IMR-90 (cell line): ENCODE measurements around the gene SEMA5A. TPM values are rescaled to one million over a fixed set of nuclear protein-coding genes. Genes with fewer than 3 reads are reported as not detected.

Experiments used
- ATAC-seq: fragments of 200-7000 bp; cut with Tn5 transposase; 2 replicates; pipeline ENCODE4 v1.9.1; 2020; ENCODE audit warnings: low read depth, mild to moderate bottlenecking, moderate library complexity
- BruUV-seq: library from RNA; stranded (reverse); fragments of 400-500 nt; replicated peaks from 2 replicates; lab custom pipeline; 2021; lab: Mats Ljungman, UMichigan
- CTCF ChIA-PET: fragments of 300-600 bp; formaldehyde crosslinking; extraction: SDS; loops from one replicate; lab custom pipeline; 2021; ENCODE audit warnings: antibody characterized with exemption; lab: Yijun Ruan, JAX
- POLR2A ChIA-PET: fragments of 300-600 bp; sonication (Branson Sonifier 250); formaldehyde crosslinking; loops from one replicate; lab custom pipeline; 2022; ENCODE audit warnings: antibody characterized with exemption; ENCODE audit not compliant: unreplicated experiment; lab: Charles Lee
- DNase-seq: peaks from one replicate; pipeline ENCODE4 v3.0.0; 2013
- H2AFZ ChIP-seq: replicated peaks from 2 replicates; pipeline ENCODE3; 2013; ENCODE audit warnings: low read length, mild to moderate bottlenecking; ENCODE audit not compliant: poor library complexity
- H2AK5ac ChIP-seq: 2 replicates; pipeline ENCODE4 v1.6.1; 2013; ENCODE audit warnings: low read depth, low read length, inconsistent platforms
- H2AK9ac ChIP-seq: replicated peaks from 2 replicates; pipeline ENCODE3; 2013; ENCODE audit warnings: mild to moderate bottlenecking, low read depth, low read length, moderate library complexity; ENCODE audit not compliant: poor library complexity
- H2BK120ac ChIP-seq: 2 replicates; pipeline ENCODE4 v1.6.1; 2013; ENCODE audit warnings: low read depth, low read length, inconsistent platforms
- H2BK15ac ChIP-seq: 3 replicates; pipeline ENCODE4 v1.6.1; 2013; ENCODE audit warnings: low read depth, low read length, inconsistent platforms
- H2BK20ac ChIP-seq: 2 replicates; pipeline ENCODE4 v1.6.1; 2013; ENCODE audit warnings: low read depth, mild to moderate bottlenecking, inconsistent platforms, low read length, moderate library complexity
- H2BK5ac ChIP-seq: 2 replicates; pipeline ENCODE4 v1.6.1; 2013; ENCODE audit warnings: mild to moderate bottlenecking, low read depth, low read length, inconsistent platforms; ENCODE audit not compliant: poor library complexity, severe bottlenecking
- H3K14ac ChIP-seq: replicated peaks from 2 replicates; pipeline ENCODE4 v1.6.1; 2013; ENCODE audit warnings: low read depth, low read length, inconsistent platforms
- H3K18ac ChIP-seq: 2 replicates; pipeline ENCODE4 v1.6.1; 2013; ENCODE audit warnings: low read depth, low read length, control low read depth
- H3K23ac ChIP-seq: 2 replicates; pipeline ENCODE4 v1.6.1; 2013; ENCODE audit warnings: low read depth, low read length, inconsistent platforms
- H3K27ac ChIP-seq: 2 replicates; pipeline ENCODE4 v1.5.1; 2013; ENCODE audit warnings: mild to moderate bottlenecking, control low read depth, low read length; ENCODE audit not compliant: insufficient read depth
- H3K27me3 ChIP-seq: 2 replicates; pipeline ENCODE4 v1.6.1; 2013; ENCODE audit warnings: low read length; ENCODE audit not compliant: control insufficient read depth, insufficient read depth
- H3K36me3 ChIP-seq: 2 replicates; pipeline ENCODE4 v1.6.1; 2013; ENCODE audit warnings: low read length, mixed read lengths; ENCODE audit not compliant: control insufficient read depth, insufficient read depth
- H3K4ac ChIP-seq: 2 replicates; pipeline ENCODE4 v1.6.1; 2013; ENCODE audit warnings: low read depth, low read length, inconsistent platforms
- H3K4me1 ChIP-seq: 2 replicates; pipeline ENCODE4 v1.6.1; 2013; ENCODE audit warnings: low read length, mixed read lengths; ENCODE audit not compliant: control insufficient read depth, insufficient read depth
- H3K4me2 ChIP-seq: 2 replicates; pipeline ENCODE4 v1.6.1; 2013; ENCODE audit warnings: low read depth, mild to moderate bottlenecking, control low read depth, low read length, moderate library complexity
- H3K4me3 ChIP-seq: 2 replicates; pipeline ENCODE4 v1.5.1; 2013; ENCODE audit warnings: low read depth, mild to moderate bottlenecking, control low read depth, low read length, moderate library complexity; ENCODE audit not compliant: insufficient read depth
- H3K56ac ChIP-seq: 2 replicates; pipeline ENCODE4 v1.6.1; 2013; ENCODE audit warnings: low read length, inconsistent platforms; ENCODE audit not compliant: insufficient read depth; ENCODE audit errors: extremely low read depth
- H3K79me1 ChIP-seq, 2 experiments: 2 replicates each; pipeline ENCODE4 v1.6.1; 2013; ENCODE audit warnings: low read length in 2 of 2, inconsistent platforms in 1 of 2, low read depth in 1 of 2
- H3K9ac ChIP-seq: 2 replicates; pipeline ENCODE4 v1.6.1; 2013; ENCODE audit warnings: low read depth, low read length, control low read depth
- H3K9me1 ChIP-seq: 2 replicates; pipeline ENCODE4 v1.6.1; 2013; ENCODE audit warnings: low read length, inconsistent platforms; ENCODE audit not compliant: insufficient read depth
- H3K9me3 ChIP-seq: 2 replicates; pipeline ENCODE4 v1.6.1; 2013; ENCODE audit warnings: low read length; ENCODE audit not compliant: control insufficient read depth, insufficient read depth
- H4K20me1 ChIP-seq: 2 replicates; pipeline ENCODE4 v1.6.1; 2013; ENCODE audit warnings: low read length, inconsistent platforms; ENCODE audit not compliant: insufficient read depth
- H4K5ac ChIP-seq: 2 replicates; pipeline ENCODE4 v1.6.1; 2013; ENCODE audit warnings: mild to moderate bottlenecking, low read depth, low read length, control low read depth
- H4K8ac ChIP-seq, 2 experiments: 2 replicates each; pipeline ENCODE4 v1.6.1; 2013; ENCODE audit warnings: low read depth in 2 of 2, low read length in 2 of 2, control low read depth in 1 of 2, inconsistent platforms in 1 of 2
- H4K91ac ChIP-seq: 2 replicates; pipeline ENCODE4 v1.6.1; 2013; ENCODE audit warnings: low read depth, low read length, inconsistent platforms; ENCODE audit not compliant: insufficient read depth
- MAFK ChIP-seq: IDR thresholded peaks from 2 replicates; pipeline ENCODE4 v1.6.1; 2012; ENCODE audit warnings: low read depth, low read length, improper control_type of control experiment
- RAD21 ChIP-seq: IDR thresholded peaks from 2 replicates; pipeline ENCODE4 v1.6.1; 2012; ENCODE audit warnings: low read length, improper control_type of control experiment
- RCOR1 ChIP-seq: IDR thresholded peaks from 2 replicates; pipeline ENCODE4 v1.6.1; 2012; ENCODE audit warnings: mild to moderate bottlenecking, low read length, improper control_type of control experiment; ENCODE audit not compliant: insufficient replicate concordance
- RFX5 ChIP-seq: IDR thresholded peaks from 2 replicates; pipeline ENCODE4 v1.8.0; 2012; ENCODE audit warnings: low read depth, mild to moderate bottlenecking, low read length, moderate library complexity
- SMC3 ChIP-seq: fragments of 150-350 bp; IDR thresholded peaks from 2 replicates; pipeline ENCODE4 v1.6.1; 2016; ENCODE audit warnings: low read depth, mild to moderate bottlenecking, antibody characterized with exemption, low read length, moderate library complexity
- WGBS, 2 experiments: methylation state at CpG; one replicate each; pipeline versions ENCODE4 v1.1.5 to v1.1.7; 2013; ENCODE audit warnings: missing lambda C conversion rate in 2 of 2; ENCODE audit not compliant: insufficient read length in 1 of 2; ENCODE audit errors: extremely low coverage in 2 of 2; 5-methylcytosine and 5-hydroxymethylcytosine counted together
- dilution Hi-C: fragments of 300-500 bp; cut with HindIII; formaldehyde crosslinking; loops from one replicate; pipeline ENCODE4 v1.14.3; 2018; ENCODE audit warnings: low sequenced_read_pairs; ENCODE audit not compliant: unreplicated experiment
- in situ Hi-C: fragments of 300-500 bp; cut with MboI; formaldehyde crosslinking; loops from 3 replicates; pipeline ENCODE4 v1.14.3; 2019; ENCODE audit warnings: low sequenced_read_pairs, inconsistent platforms, mixed read lengths
- intact Hi-C: fragments of 100-400 bp; cut with micrococcal nuclease; formaldehyde crosslinking; loops from 2 replicates; pipeline ENCODE4 v1.10.0; 2022
- polyA plus RNA-seq, 3 experiments: library from polyadenylated mRNA; depleted of rRNA; stranded (reverse); fragments of >200 nt; gene quantifications; 2 replicates each; pipeline ENCODE4 v1.2.3, GENCODE V29; 2012; ENCODE audit warnings: low replicate concordance in 1 of 3
- total RNA-seq: library from RNA; depleted of rRNA; stranded (reverse); fragments of >200 nt; gene quantifications from 2 replicates; pipeline ENCODE4 v1.2.3, GENCODE V29; 2012
- TF ChIP-seq, protein P1 (sequence below): fragments of 150-350 bp; IDR thresholded peaks from 2 replicates; pipeline ENCODE4 v1.6.1; 2016; ENCODE audit warnings: low read depth, mild to moderate bottlenecking, low read length, moderate library complexity, borderline replicate concordance
- TF ChIP-seq, protein P2 (sequence below): conservative IDR thresholded peaks from 2 replicates; pipeline ENCODE4 v1.5.1; 2012; ENCODE audit warnings: mild to moderate bottlenecking, low read depth, low read length, improper control_type of control experiment

SEMA5A gene
- total and polyA plus RNA-seq, 2 of the 4 experiments (the other 2 are of a cell fraction): 8.2 to 9.9 TPM

DNA sequence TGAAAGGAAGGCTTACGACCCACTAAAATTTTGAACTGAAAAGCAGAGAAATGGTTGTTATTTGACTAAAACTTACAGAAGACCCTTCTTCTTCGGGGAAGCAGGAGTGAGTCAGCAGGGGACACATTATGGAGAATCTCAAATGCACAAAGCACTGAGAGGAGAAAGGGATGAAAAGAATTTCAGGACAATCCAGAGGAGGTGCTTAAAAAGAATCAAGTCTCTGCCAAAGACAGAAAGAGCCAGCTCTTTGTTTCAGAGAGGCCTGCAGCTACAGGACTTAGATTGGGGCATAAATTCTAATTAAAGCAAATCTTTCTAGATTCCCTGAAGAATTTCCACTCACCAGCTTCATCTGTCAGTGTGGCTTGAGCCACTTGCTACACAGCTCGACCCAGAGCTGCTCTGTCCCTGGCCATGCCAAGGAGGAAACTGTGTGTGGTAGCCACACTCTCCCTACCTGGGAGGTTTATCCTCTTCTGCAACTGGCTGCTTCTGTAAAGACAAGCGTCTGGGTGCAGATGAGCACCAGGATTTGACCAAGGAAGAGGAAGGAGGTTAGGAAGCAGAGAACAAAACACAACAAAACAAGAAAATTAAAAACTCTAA, 89.9 kb downstream of the SEMA5A start:
- H3K9ac ChIP-seq: no peak overlapping the region
- peak overlapping the region; percentile 5; the same call in 1 of the 2 replicates for H3K27ac ChIP-seq
- H3K4ac ChIP-seq: peak overlapping the region; percentile 58
- ATAC-seq (peak; percentile 40), DNase-seq (no peak)
- peaks cover 2% of the 10 kb centered on the region; the same call in 1 of the 2 replicates for H3K27me3 ChIP-seq
- no peak overlapping the region for H4K8ac ChIP-seq
- H3K4me3 ChIP-seq: no peak overlapping the region
- H2BK20ac ChIP-seq: 0 out of 2 replicates have a peak overlapping the region, but pooled peaks have one; percentile 11
- peak overlapping the region; percentile 31 for H3K4me2 ChIP-seq
- dilution Hi-C loops: no loop called here
- peak overlapping the region; percentile 33; the same call in 1 of the 2 replicates for H2AK5ac ChIP-seq
- peaks cover 46% of the 10 kb centered on the region; the same call in 1 of the 2 replicates for H4K20me1 ChIP-seq
- ChIA-PET CTCF (interaction anchor here (0.6 kb wide), 1 partner anchor 310 kb away, joined by 4 read pairs; no protein-coding TSS in a partner anchor), POLR2A (no interaction called here)
- H3K18ac ChIP-seq: peak overlapping the region; percentile 31
- no peak overlapping the region for H2AFZ ChIP-seq
- no peak overlapping the region for H3K56ac ChIP-seq
- H3K36me3 ChIP-seq: no peaks in the 10 kb centered on the region
- peak overlapping the region; percentile 35; the same call in 1 of the 2 replicates for H2BK120ac ChIP-seq
- no peak overlapping the region for H2BK5ac ChIP-seq
- peaks cover 14% of the 10 kb centered on the region for H3K9me3 ChIP-seq
- peak overlapping the region; percentile 28; the same call in 1 of the 2 replicates for H4K5ac ChIP-seq
- 0 out of 3 replicates have a peak overlapping the region, but pooled peaks have one; percentile 12 for H2BK15ac ChIP-seq
- peaks cover 9 to 50% of the 10 kb centered on the region in 2 experiments; a peak in 2 of 4 replicates for H3K79me1 ChIP-seq
- H3K14ac ChIP-seq: no peak overlapping the region; the same call in none of the 2 replicates
- peaks cover 4% of the 10 kb centered on the region for H3K4me1 ChIP-seq
- in situ Hi-C loops: no loop called here
- TF ChIP-seq MAFK (no peak), SMC3 (no peak), RAD21 (no peak), RCOR1 (no peak), RFX5 (no peak)
- TF ChIP-seq, protein P1, sequence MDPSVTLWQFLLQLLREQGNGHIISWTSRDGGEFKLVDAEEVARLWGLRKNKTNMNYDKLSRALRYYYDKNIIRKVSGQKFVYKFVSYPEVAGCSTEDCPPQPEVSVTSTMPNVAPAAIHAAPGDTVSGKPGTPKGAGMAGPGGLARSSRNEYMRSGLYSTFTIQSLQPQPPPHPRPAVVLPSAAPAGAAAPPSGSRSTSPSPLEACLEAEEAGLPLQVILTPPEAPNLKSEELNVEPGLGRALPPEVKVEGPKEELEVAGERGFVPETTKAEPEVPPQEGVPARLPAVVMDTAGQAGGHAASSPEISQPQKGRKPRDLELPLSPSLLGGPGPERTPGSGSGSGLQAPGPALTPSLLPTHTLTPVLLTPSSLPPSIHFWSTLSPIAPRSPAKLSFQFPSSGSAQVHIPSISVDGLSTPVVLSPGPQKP: no peak
- TF ChIP-seq, protein P2, sequence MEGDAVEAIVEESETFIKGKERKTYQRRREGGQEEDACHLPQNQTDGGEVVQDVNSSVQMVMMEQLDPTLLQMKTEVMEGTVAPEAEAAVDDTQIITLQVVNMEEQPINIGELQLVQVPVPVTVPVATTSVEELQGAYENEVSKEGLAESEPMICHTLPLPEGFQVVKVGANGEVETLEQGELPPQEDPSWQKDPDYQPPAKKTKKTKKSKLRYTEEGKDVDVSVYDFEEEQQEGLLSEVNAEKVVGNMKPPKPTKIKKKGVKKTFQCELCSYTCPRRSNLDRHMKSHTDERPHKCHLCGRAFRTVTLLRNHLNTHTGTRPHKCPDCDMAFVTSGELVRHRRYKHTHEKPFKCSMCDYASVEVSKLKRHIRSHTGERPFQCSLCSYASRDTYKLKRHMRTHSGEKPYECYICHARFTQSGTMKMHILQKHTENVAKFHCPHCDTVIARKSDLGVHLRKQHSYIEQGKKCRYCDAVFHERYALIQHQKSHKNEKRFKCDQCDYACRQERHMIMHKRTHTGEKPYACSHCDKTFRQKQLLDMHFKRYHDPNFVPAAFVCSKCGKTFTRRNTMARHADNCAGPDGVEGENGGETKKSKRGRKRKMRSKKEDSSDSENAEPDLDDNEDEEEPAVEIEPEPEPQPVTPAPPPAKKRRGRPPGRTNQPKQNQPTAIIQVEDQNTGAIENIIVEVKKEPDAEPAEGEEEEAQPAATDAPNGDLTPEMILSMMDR: no peak
- BruUV-seq: no TSS peak
- H3K23ac ChIP-seq: no peak overlapping the region
- H4K91ac ChIP-seq: no peak overlapping the region
- H2AK9ac ChIP-seq: no peak overlapping the region
- no CpG with 5 or more reads among the region's 4 CpGs for WGBS, 2 experiments
- H3K9me1 ChIP-seq: no peaks in the 10 kb centered on the region; the same call in 1 of the 2 replicates
- intact Hi-C loops: no loop called here
